ENCODE data around the gene SUSD5.

The SUSD5 gene

DNA sequence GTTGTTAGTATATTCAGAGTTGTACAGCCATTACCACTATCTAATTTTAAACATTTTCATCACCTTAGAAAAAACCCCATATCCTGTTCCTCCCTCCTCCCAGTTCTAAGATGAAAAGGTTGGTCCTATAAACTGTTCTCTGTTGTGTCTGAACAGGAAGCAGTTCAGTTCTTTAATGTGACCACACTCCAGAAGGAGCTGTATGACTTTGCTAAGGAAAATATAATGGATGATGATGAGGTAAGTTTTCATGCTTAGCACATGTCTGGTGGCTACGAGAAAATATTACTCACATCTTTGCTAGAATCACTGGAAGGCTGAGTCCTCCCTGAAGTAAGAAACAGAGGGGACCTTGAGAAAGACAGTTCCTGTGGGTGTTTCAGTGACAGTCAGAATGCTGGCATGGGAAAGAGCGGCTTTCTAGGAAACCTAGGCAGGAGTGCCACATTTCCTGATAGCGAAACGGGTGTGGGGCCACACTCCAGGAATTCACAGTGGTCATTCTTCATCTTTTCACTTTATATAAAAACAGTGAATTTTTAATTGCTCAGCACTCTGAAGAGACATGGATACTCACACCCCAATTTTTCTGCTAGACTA, 84.5 kb downstream of the SUSD5 start:
- no peak overlapping the region for H3K9ac ChIP-seq
- H3K79me2 ChIP-seq (ENCODE audit: insufficient read depth, low read depth) = no peaks in the 10 kb centered on the region
- H3K4me1 ChIP-seq (ENCODE audit: low read depth, poor library complexity, severe bottlenecking) = no peaks in the 10 kb centered on the region
- H3K27me3 ChIP-seq (ENCODE audit: insufficient read depth, low read depth) = no peaks in the 10 kb centered on the region
- no peak overlapping the region for H3K4me2 ChIP-seq
- H3K4me3 ChIP-seq (IDR thresholded peaks at IDR 0.05; ENCODE audit: insufficient read depth, low read depth, low read length) = no peak overlapping the region
- H2AFZ ChIP-seq (ENCODE audit: low read depth) = no peak overlapping the region
- H3K36me3 ChIP-seq (ENCODE audit: insufficient read depth) = no peaks in the 10 kb centered on the region
- no peak overlapping the region for H3K27ac ChIP-seq
- no peaks in the 10 kb centered on the region for H4K20me1 ChIP-seq (ENCODE audit: insufficient read depth)
- TF ChIP-seq, protein P1, sequence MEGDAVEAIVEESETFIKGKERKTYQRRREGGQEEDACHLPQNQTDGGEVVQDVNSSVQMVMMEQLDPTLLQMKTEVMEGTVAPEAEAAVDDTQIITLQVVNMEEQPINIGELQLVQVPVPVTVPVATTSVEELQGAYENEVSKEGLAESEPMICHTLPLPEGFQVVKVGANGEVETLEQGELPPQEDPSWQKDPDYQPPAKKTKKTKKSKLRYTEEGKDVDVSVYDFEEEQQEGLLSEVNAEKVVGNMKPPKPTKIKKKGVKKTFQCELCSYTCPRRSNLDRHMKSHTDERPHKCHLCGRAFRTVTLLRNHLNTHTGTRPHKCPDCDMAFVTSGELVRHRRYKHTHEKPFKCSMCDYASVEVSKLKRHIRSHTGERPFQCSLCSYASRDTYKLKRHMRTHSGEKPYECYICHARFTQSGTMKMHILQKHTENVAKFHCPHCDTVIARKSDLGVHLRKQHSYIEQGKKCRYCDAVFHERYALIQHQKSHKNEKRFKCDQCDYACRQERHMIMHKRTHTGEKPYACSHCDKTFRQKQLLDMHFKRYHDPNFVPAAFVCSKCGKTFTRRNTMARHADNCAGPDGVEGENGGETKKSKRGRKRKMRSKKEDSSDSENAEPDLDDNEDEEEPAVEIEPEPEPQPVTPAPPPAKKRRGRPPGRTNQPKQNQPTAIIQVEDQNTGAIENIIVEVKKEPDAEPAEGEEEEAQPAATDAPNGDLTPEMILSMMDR (conservative IDR thresholded peaks at IDR 0.05; ENCODE audit: low read depth, low read length) = no peak

- H2AFZ ChIP-seq (ENCODE audit: low read depth) = no peak overlapping the region
- H3K36me3 ChIP-seq (ENCODE audit: insufficient read depth) = no peaks in the 10 kb centered on the region
- H4K20me1 ChIP-seq (ENCODE audit: insufficient read depth) = no peaks in the 10 kb centered on the region
Measured at GRCh38 chr3:33132019-33132360, 86.6 kb downstream of the SUSD5 start.

GRCh38 chr3:33131331-33132018, 87.1 kb downstream of the SUSD5 start:
- H2AFZ ChIP-seq (ENCODE audit: low read depth) = no peak overlapping the region
- no peak overlapping the region for H3K27ac ChIP-seq
- no peaks in the 10 kb centered on the region for H3K79me2 ChIP-seq (ENCODE audit: insufficient read depth, low read depth)
- no peak overlapping the region for H3K4me3 ChIP-seq (IDR thresholded peaks at IDR 0.05; ENCODE audit: insufficient read depth, low read depth, low read length)
- no peak overlapping the region for H3K4me2 ChIP-seq
- H3K36me3 ChIP-seq (ENCODE audit: insufficient read depth) = no peaks in the 10 kb centered on the region
- no peaks in the 10 kb centered on the region for H4K20me1 ChIP-seq (ENCODE audit: insufficient read depth)
- no peak overlapping the region for H3K9ac ChIP-seq
- TF ChIP-seq, protein P1 (conservative IDR thresholded peaks at IDR 0.05; ENCODE audit: low read depth, low read length) = peak; percentile 74
- H3K4me1 ChIP-seq (ENCODE audit: low read depth, poor library complexity, severe bottlenecking) = no peaks in the 10 kb centered on the region
- H3K27me3 ChIP-seq (ENCODE audit: insufficient read depth, low read depth) = no peaks in the 10 kb centered on the region

More at GRCh38 chr3:33132019-33132360, 86.6 kb downstream of the SUSD5 start:
- no peaks in the 10 kb centered on the region for H3K27me3 ChIP-seq (ENCODE audit: insufficient read depth, low read depth)
- TF ChIP-seq, protein P1 (conservative IDR thresholded peaks at IDR 0.05; ENCODE audit: low read depth, low read length) = no peak; the same call in none of the 2 replicates
- H3K79me2 ChIP-seq (ENCODE audit: insufficient read depth, low read depth) = no peaks in the 10 kb centered on the region
- H3K4me2 ChIP-seq = no peak overlapping the region
- H3K4me3 ChIP-seq (IDR thresholded peaks at IDR 0.05; ENCODE audit: insufficient read depth, low read depth, low read length) = no peak overlapping the region
- no peak overlapping the region for H3K27ac ChIP-seq
- H3K9ac ChIP-seq = no peak overlapping the region
- H3K4me1 ChIP-seq (ENCODE audit: low read depth, poor library complexity, severe bottlenecking) = no peaks in the 10 kb centered on the region

DNA sequence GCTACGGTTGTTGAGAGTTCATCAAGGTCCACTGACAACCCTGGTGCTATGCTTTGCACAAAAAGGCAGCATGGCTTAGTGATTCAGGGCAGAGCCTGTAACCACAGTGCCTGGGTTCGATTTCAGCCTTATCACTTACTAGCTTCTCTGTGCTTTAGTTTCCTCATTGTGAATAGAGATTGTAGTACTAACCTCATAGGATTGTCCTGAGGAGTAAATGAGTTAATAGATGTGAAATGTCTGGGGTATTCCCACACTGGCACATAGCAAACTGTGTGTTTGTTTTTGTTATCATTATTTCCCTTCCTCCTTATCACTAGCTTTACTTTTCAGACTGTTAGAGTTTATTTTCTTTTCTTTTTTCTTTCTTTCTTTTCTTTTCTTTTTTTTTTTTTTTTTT, 88.5 kb downstream of the SUSD5 start:
- H3K4me2 ChIP-seq = no peak overlapping the region
- no peak overlapping the region for H2AFZ ChIP-seq (ENCODE audit: low read depth)
- TF ChIP-seq, protein P1 (conservative IDR thresholded peaks at IDR 0.05; ENCODE audit: low read depth, low read length) = no peak
- no peaks in the 10 kb centered on the region for H3K79me2 ChIP-seq (ENCODE audit: insufficient read depth, low read depth)
- no peaks in the 10 kb centered on the region for H3K4me1 ChIP-seq (ENCODE audit: low read depth, poor library complexity, severe bottlenecking)
- H3K36me3 ChIP-seq (ENCODE audit: insufficient read depth) = no peaks in the 10 kb centered on the region
- no peak overlapping the region for H3K27ac ChIP-seq
- no peak overlapping the region for H3K9ac ChIP-seq
- no peak overlapping the region for H3K4me3 ChIP-seq (IDR thresholded peaks at IDR 0.05; ENCODE audit: insufficient read depth, low read depth, low read length)
- H3K27me3 ChIP-seq (ENCODE audit: insufficient read depth, low read depth) = no peaks in the 10 kb centered on the region
- H4K20me1 ChIP-seq (ENCODE audit: insufficient read depth) = no peaks in the 10 kb centered on the region
